ENCODE data around the gene MDM2.

DNA sequence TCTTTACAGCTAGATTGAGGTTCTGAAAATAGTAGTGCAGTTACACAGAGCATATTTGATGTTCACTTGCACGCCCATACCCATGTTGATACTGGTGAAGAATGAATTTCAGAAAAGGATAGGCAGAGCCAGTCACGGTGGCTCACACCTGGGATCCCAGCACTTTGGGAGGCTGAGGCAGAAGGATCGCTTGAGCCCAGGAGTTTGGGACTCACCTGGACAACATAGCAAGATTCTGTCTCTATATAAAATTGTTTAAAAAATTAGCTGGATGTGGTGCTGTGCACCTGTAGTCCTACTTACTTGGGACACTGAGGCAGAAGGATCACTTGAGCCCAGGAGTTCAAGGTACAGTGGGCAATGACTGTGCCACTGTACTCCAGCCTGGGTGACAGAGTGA is 56.6 kb downstream of the MDM2 start:
- TF ChIP-seq, protein P1, sequence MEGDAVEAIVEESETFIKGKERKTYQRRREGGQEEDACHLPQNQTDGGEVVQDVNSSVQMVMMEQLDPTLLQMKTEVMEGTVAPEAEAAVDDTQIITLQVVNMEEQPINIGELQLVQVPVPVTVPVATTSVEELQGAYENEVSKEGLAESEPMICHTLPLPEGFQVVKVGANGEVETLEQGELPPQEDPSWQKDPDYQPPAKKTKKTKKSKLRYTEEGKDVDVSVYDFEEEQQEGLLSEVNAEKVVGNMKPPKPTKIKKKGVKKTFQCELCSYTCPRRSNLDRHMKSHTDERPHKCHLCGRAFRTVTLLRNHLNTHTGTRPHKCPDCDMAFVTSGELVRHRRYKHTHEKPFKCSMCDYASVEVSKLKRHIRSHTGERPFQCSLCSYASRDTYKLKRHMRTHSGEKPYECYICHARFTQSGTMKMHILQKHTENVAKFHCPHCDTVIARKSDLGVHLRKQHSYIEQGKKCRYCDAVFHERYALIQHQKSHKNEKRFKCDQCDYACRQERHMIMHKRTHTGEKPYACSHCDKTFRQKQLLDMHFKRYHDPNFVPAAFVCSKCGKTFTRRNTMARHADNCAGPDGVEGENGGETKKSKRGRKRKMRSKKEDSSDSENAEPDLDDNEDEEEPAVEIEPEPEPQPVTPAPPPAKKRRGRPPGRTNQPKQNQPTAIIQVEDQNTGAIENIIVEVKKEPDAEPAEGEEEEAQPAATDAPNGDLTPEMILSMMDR (IDR thresholded peaks at IDR 0.05; ENCODE audit: low read depth, low read length, poor library complexity, severe bottlenecking), result no peak
- TF ChIP-seq EZH2phosphoT487 (IDR thresholded peaks at IDR 0.05; ENCODE audit: borderline replicate concordance, low read length), result no peak
